ENCODE results near the gene C1S.
"Not testable (repeated sequence)": the region's sequence is repeated elsewhere in the genome, so short reads cannot be mapped to it uniquely, and the experiment has no call there.

The C1S gene

GRCh38 chr12:7102582-7102981 is 42.1 kb downstream of the C1S start:
- Histone ChIP-seq H3K79me2 (ENCODE audit: insufficient read depth, low read length) (peaks cover 4% of the 10 kb centered on the region; the same call in 1 of the 2 replicates), H4K20me1 (ENCODE audit: insufficient read depth, low read length, poor library complexity, severe bottlenecking) (no peaks in the 10 kb centered on the region), H3K4me1 (ENCODE audit: insufficient read depth, low read length, poor library complexity, severe bottlenecking) (peaks cover 13% of the 10 kb centered on the region), H3K4me3 (ENCODE audit: low read length, poor library complexity, severe bottlenecking) (no peak overlapping the region), H3K36me3 (ENCODE audit: insufficient read depth, low read length) (no peaks in the 10 kb centered on the region), H3K27me3 (ENCODE audit: insufficient read depth, low read length, poor library complexity, severe bottlenecking) (no peaks in the 10 kb centered on the region), H3K4me2 (ENCODE audit: low read depth, low read length, poor library complexity, severe bottlenecking) (peak overlapping the region; percentile 6), H3K9me2 (replicated peaks; ENCODE audit: low read depth, low read length) (no peaks in the 10 kb centered on the region), H3K9ac (ENCODE audit: low read depth, low read length, poor library complexity, severe bottlenecking) (no peak overlapping the region), H2AFZ (ENCODE audit: low read length) (no peak overlapping the region), H3F3A (ENCODE audit: low read depth) (peaks cover 4% of the 10 kb centered on the region; the same call in 1 of the 2 replicates), H3K9me3 (ENCODE audit: insufficient read depth, low read depth, low read length) (peaks cover 6% of the 10 kb centered on the region; the same call in 1 of the 2 replicates)
- no peak for TF ChIP-seq EZH2phosphoT487 (IDR thresholded peaks at IDR 0.05; ENCODE audit: borderline replicate concordance)
- TF ChIP-seq CTCF (conservative IDR thresholded peaks at IDR 0.05; ENCODE audit: low read length) = no peak

GRCh38 chr12:7103837-7104584 is 43.5 kb downstream of the C1S start:
- Histone ChIP-seq H3K4me1 (ENCODE audit: insufficient read depth, low read length, poor library complexity, severe bottlenecking) (peaks cover 20% of the 10 kb centered on the region), H2AFZ (ENCODE audit: low read length) (no peak overlapping the region), H3F3A (ENCODE audit: low read depth) (peaks cover 4% of the 10 kb centered on the region; the same call in 1 of the 2 replicates), H3K27me3 (ENCODE audit: insufficient read depth, low read length, poor library complexity, severe bottlenecking) (no peaks in the 10 kb centered on the region), H3K4me2 (ENCODE audit: low read depth, low read length, poor library complexity, severe bottlenecking) (no peak overlapping the region), H3K36me3 (ENCODE audit: insufficient read depth, low read length) (no peaks in the 10 kb centered on the region), H4K20me1 (ENCODE audit: insufficient read depth, low read length, poor library complexity, severe bottlenecking) (no peaks in the 10 kb centered on the region), H3K9me3 (ENCODE audit: insufficient read depth, low read depth, low read length) (peaks cover 6% of the 10 kb centered on the region; the same call in 1 of the 2 replicates), H3K79me2 (ENCODE audit: insufficient read depth, low read length) (peaks cover 13% of the 10 kb centered on the region), H3K9ac (ENCODE audit: low read depth, low read length, poor library complexity, severe bottlenecking) (no peak overlapping the region), H3K4me3 (ENCODE audit: low read length, poor library complexity, severe bottlenecking) (no peak overlapping the region), H3K9me2 (replicated peaks; ENCODE audit: low read depth, low read length) (no peaks in the 10 kb centered on the region)
- TF ChIP-seq CTCF (conservative IDR thresholded peaks at IDR 0.05; ENCODE audit: low read length) (no peak), EZH2phosphoT487 (IDR thresholded peaks at IDR 0.05; ENCODE audit: borderline replicate concordance) (no peak)

GRCh38 chr12:7106082-7106481 is 45.6 kb downstream of the C1S start:
- no peak for TF ChIP-seq EZH2phosphoT487 (IDR thresholded peaks at IDR 0.05; ENCODE audit: borderline replicate concordance)
- no peak for TF ChIP-seq CTCF (conservative IDR thresholded peaks at IDR 0.05; ENCODE audit: low read length)
- no peak overlapping the region for H3K4me3 ChIP-seq (ENCODE audit: low read length, poor library complexity, severe bottlenecking)
- no peaks in the 10 kb centered on the region for H3K27me3 ChIP-seq (ENCODE audit: insufficient read depth, low read length, poor library complexity, severe bottlenecking)
- no peaks in the 10 kb centered on the region for H3K9me2 ChIP-seq (replicated peaks; ENCODE audit: low read depth, low read length)
- peaks cover 6% of the 10 kb centered on the region; the same call in 1 of the 2 replicates for H3K9me3 ChIP-seq (ENCODE audit: insufficient read depth, low read depth, low read length)
- H3K4me2 ChIP-seq (ENCODE audit: low read depth, low read length, poor library complexity, severe bottlenecking) = no peak overlapping the region
- no peak overlapping the region for H2AFZ ChIP-seq (ENCODE audit: low read length)
- peaks cover 4% of the 10 kb centered on the region; the same call in 1 of the 2 replicates for H3F3A ChIP-seq (ENCODE audit: low read depth)
- no peak overlapping the region for H3K9ac ChIP-seq (ENCODE audit: low read depth, low read length, poor library complexity, severe bottlenecking)
- H3K36me3 ChIP-seq (ENCODE audit: insufficient read depth, low read length) = no peaks in the 10 kb centered on the region
- peaks cover 8% of the 10 kb centered on the region for H4K20me1 ChIP-seq (ENCODE audit: insufficient read depth, low read length, poor library complexity, severe bottlenecking)
- peaks cover 29% of the 10 kb centered on the region for H3K79me2 ChIP-seq (ENCODE audit: insufficient read depth, low read length)
- peaks cover 33% of the 10 kb centered on the region for H3K4me1 ChIP-seq (ENCODE audit: insufficient read depth, low read length, poor library complexity, severe bottlenecking)

- H3K9me2 ChIP-seq (replicated peaks; ENCODE audit: low read depth, low read length); H3K9ac ChIP-seq (ENCODE audit: low read depth, low read length, poor library complexity, severe bottlenecking); H3F3A ChIP-seq (ENCODE audit: low read depth); H3K27me3 ChIP-seq (ENCODE audit: insufficient read depth, low read length, poor library complexity, severe bottlenecking); H4K20me1 ChIP-seq (ENCODE audit: insufficient read depth, low read length, poor library complexity, severe bottlenecking); H3K36me3 ChIP-seq (ENCODE audit: insufficient read depth, low read length); H3K9me3 ChIP-seq (ENCODE audit: insufficient read depth, low read depth, low read length); H3K4me3 ChIP-seq (ENCODE audit: low read length, poor library complexity, severe bottlenecking); H2AFZ ChIP-seq (ENCODE audit: low read length); H3K4me2 ChIP-seq (ENCODE audit: low read depth, low read length, poor library complexity, severe bottlenecking): not testable (repeated sequence)
- peaks cover 29% of the 10 kb centered on the region for H3K79me2 ChIP-seq (ENCODE audit: insufficient read depth, low read length)
- H3K4me1 ChIP-seq (ENCODE audit: insufficient read depth, low read length, poor library complexity, severe bottlenecking) = peaks cover 33% of the 10 kb centered on the region
These were observed 46.7 kb downstream of the C1S start for GRCh38 chr12:7107181-7107580.

Data from Loucy (cell line).